ENCODE results near the gene NRAP. TPM values are rescaled to one million over a fixed set of nuclear protein-coding genes. Genes with fewer than 3 reads are reported as not detected.

The NRAP gene
- total and polyA plus RNA-seq, 2 of the 4 experiments (the other 2 are of a cell fraction), result not detected

DNA sequence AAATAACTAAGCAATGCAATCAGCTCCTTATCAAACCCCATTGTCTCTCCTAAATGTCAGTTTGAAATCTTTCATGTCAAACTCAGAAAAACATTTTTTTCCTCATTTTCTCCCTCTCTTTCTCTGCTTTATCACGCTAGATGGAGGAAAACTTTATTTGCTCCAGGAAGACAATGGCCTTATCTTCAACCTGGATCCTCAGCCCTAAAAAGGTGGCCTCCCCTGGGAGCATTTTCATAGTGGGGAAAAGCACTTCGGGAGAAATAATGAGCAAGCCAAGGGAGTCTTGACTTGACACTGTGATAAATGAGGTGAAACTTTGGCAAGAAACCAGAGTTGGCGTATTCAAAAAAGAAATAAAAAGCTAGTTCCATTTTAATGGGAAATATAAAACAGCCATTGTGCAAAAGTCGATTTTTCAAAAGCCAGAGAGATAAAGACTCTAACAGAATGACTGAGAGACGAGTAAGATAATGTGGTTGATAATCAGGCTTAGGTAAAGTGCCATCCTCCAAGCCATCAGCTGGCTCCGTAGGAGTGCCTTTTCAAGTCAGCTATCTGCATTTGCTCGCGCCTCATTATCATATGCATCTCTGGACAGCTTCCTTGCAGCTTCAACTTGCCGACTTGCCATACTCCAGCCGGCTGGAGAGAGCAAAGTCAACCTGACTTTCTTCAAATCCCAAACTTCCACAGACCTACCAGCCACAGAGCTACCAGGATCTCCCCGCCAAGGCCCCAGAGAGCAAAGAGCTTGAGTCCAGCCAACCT, 91.1 kb downstream of the NRAP start:
- no peaks in the 10 kb centered on the region for H3K9me1 ChIP-seq (ENCODE audit: insufficient read depth, low read length)
- CTCF ChIA-PET, result no interaction called here
- no peaks in the 10 kb centered on the region for H3K9me3 ChIP-seq (ENCODE audit: control insufficient read depth, insufficient read depth, low read length)
- H3K18ac ChIP-seq (ENCODE audit: low read depth, low read length), result no peak overlapping the region
- no peak overlapping the region for H2AK9ac ChIP-seq (replicated peaks; ENCODE audit: low read depth, low read length, poor library complexity)
- H3K4me2 ChIP-seq (ENCODE audit: low read depth, low read length), result no peak overlapping the region
- H3K9ac ChIP-seq (ENCODE audit: low read depth, low read length), result no peak overlapping the region
- intact Hi-C loops (cut with micrococcal nuclease) (no loop called here), in situ Hi-C loops (cut with MboI; ENCODE audit: low sequenced_read_pairs) (no loop called here), dilution Hi-C loops (cut with HindIII; ENCODE audit: low sequenced_read_pairs, unreplicated experiment) (no loop called here)
- H2BK20ac ChIP-seq (ENCODE audit: low read depth, low read length), result no peak overlapping the region
- no peaks in the 10 kb centered on the region for H3K4me1 ChIP-seq (ENCODE audit: control insufficient read depth, insufficient read depth, low read length)
- H3K23ac ChIP-seq (ENCODE audit: low read depth, low read length), result no peak overlapping the region
- no peak overlapping the region for H2BK5ac ChIP-seq (ENCODE audit: low read depth, low read length, poor library complexity, severe bottlenecking)
- no TSS peak for BruUV-seq (replicated peaks)
- no peaks in the 10 kb centered on the region for H3K79me1 ChIP-seq (ENCODE audit: low read depth in 1 of 2, low read length in 2 of 2)
- H3K27ac ChIP-seq (ENCODE audit: insufficient read depth, low read length), result no peak overlapping the region
- no peak overlapping the region for H3K4me3 ChIP-seq (ENCODE audit: insufficient read depth, low read depth, low read length)
- no peak overlapping the region for H2BK120ac ChIP-seq (ENCODE audit: low read depth, low read length)
- no peak overlapping the region for H3K56ac ChIP-seq (ENCODE audit: extremely low read depth, insufficient read depth, low read length)
- H4K5ac ChIP-seq (ENCODE audit: low read depth, low read length), result no peak overlapping the region
- WGBS, 2 experiments (ENCODE audit: extremely low coverage in 2 of 2, insufficient read length in 1 of 2), result 0% methylated on average over 2 of the region's 11 CpGs; no CpG with 5 or more reads in 1 of the 2 experiments
- no peaks in the 10 kb centered on the region for H3K36me3 ChIP-seq (ENCODE audit: control insufficient read depth, insufficient read depth, low read length)
- POLR2A ChIA-PET (ENCODE audit: unreplicated experiment), result no interaction called here
- H3K14ac ChIP-seq (replicated peaks; ENCODE audit: low read depth, low read length), result no peak overlapping the region
- no peaks in the 10 kb centered on the region for H3K27me3 ChIP-seq (ENCODE audit: control insufficient read depth, insufficient read depth, low read length)
- no peak overlapping the region for H4K91ac ChIP-seq (ENCODE audit: insufficient read depth, low read depth, low read length)
- TF ChIP-seq CEBPB (IDR thresholded peaks at IDR 0.05; ENCODE audit: low read depth, low read length), result no peak
- no peak for TF ChIP-seq RFX5 (IDR thresholded peaks at IDR 0.05; ENCODE audit: low read depth, low read length)
- no peak for TF ChIP-seq MAZ (IDR thresholded peaks at IDR 0.05; ENCODE audit: borderline replicate concordance, low read depth, low read length)
- TF ChIP-seq MXI1 (IDR thresholded peaks at IDR 0.05; ENCODE audit: borderline replicate concordance, low read depth, low read length), result no peak
- TF ChIP-seq, protein P1, sequence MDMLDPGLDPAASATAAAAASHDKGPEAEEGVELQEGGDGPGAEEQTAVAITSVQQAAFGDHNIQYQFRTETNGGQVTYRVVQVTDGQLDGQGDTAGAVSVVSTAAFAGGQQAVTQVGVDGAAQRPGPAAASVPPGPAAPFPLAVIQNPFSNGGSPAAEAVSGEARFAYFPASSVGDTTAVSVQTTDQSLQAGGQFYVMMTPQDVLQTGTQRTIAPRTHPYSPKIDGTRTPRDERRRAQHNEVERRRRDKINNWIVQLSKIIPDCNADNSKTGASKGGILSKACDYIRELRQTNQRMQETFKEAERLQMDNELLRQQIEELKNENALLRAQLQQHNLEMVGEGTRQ (IDR thresholded peaks at IDR 0.05; ENCODE audit: low read depth, low read length), result no peak
- TF ChIP-seq CHD1 (IDR thresholded peaks at IDR 0.05; ENCODE audit: low read depth, low read length), result no peak
- TF ChIP-seq, protein P2, sequence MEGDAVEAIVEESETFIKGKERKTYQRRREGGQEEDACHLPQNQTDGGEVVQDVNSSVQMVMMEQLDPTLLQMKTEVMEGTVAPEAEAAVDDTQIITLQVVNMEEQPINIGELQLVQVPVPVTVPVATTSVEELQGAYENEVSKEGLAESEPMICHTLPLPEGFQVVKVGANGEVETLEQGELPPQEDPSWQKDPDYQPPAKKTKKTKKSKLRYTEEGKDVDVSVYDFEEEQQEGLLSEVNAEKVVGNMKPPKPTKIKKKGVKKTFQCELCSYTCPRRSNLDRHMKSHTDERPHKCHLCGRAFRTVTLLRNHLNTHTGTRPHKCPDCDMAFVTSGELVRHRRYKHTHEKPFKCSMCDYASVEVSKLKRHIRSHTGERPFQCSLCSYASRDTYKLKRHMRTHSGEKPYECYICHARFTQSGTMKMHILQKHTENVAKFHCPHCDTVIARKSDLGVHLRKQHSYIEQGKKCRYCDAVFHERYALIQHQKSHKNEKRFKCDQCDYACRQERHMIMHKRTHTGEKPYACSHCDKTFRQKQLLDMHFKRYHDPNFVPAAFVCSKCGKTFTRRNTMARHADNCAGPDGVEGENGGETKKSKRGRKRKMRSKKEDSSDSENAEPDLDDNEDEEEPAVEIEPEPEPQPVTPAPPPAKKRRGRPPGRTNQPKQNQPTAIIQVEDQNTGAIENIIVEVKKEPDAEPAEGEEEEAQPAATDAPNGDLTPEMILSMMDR (conservative IDR thresholded peaks at IDR 0.05; ENCODE audit: low read depth, low read length), result no peak
- TF ChIP-seq RAD21 (IDR thresholded peaks at IDR 0.05; ENCODE audit: low read length), result no peak
- TF ChIP-seq, protein P3, sequence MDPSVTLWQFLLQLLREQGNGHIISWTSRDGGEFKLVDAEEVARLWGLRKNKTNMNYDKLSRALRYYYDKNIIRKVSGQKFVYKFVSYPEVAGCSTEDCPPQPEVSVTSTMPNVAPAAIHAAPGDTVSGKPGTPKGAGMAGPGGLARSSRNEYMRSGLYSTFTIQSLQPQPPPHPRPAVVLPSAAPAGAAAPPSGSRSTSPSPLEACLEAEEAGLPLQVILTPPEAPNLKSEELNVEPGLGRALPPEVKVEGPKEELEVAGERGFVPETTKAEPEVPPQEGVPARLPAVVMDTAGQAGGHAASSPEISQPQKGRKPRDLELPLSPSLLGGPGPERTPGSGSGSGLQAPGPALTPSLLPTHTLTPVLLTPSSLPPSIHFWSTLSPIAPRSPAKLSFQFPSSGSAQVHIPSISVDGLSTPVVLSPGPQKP (IDR thresholded peaks at IDR 0.05; ENCODE audit: borderline replicate concordance, low read depth, low read length), result no peak
- no peak for TF ChIP-seq MAFK (IDR thresholded peaks at IDR 0.05; ENCODE audit: low read depth, low read length)
- no peak for TF ChIP-seq POLR2A (IDR thresholded peaks at IDR 0.05; ENCODE audit: low read depth, low read length)
- H2BK15ac ChIP-seq (ENCODE audit: low read depth, low read length), result no peak overlapping the region
- no peak overlapping the region for H4K8ac ChIP-seq (ENCODE audit: low read depth in 2 of 2, low read length in 2 of 2)
- H3K4ac ChIP-seq (ENCODE audit: low read depth, low read length), result no peak overlapping the region
- no peak overlapping the region for H2AK5ac ChIP-seq (ENCODE audit: low read depth, low read length)
- H2AFZ ChIP-seq (replicated peaks; ENCODE audit: low read length, poor library complexity), result no peak overlapping the region
- ATAC-seq (ENCODE audit: low read depth), result no peak
- DNase-seq, result no peak
- H4K20me1 ChIP-seq (ENCODE audit: insufficient read depth, low read length), result no peaks in the 10 kb centered on the region
